Type B pancreatic cell (in vitro differentiated cells): Measurements from ENCODE around the gene SERINC1. TPM values are rescaled to one million over a fixed set of nuclear protein-coding genes. Genes with fewer than 3 reads are reported as not detected.
"Not testable (repeated sequence)": the region's sequence is repeated elsewhere in the genome, so short reads cannot be mapped to it uniquely, and the experiment has no call there.

Source experiments
- DNase-seq: peaks from one replicate; pipeline ENCODE4 v3.0.0; 2021; ENCODE audit warnings: mixed read lengths; ENCODE audit not compliant: unreplicated experiment; ENCODE audit errors: extremely low spot score
- H3K27ac Mint-ChIP-seq: 2 replicates; pipeline ENCODE4 v1.8.0; 2021; ENCODE audit warnings: mild to moderate bottlenecking, mixed read lengths
- H3K27me3 Mint-ChIP-seq: 2 replicates; pipeline ENCODE4 v1.8.0; 2021; ENCODE audit warnings: mixed read lengths
- H3K36me3 Mint-ChIP-seq: 2 replicates; pipeline ENCODE4 v1.8.0; 2021; ENCODE audit warnings: mixed read lengths
- H3K4me1 Mint-ChIP-seq: one replicate; pipeline ENCODE4 v1.8.0; 2021; ENCODE audit warnings: mixed read lengths; ENCODE audit not compliant: unreplicated experiment
- H3K4me3 Mint-ChIP-seq: 2 replicates; pipeline ENCODE4 v1.8.0; 2021; ENCODE audit warnings: mild to moderate bottlenecking, mixed read lengths
- H3K9me3 Mint-ChIP-seq: 2 replicates; pipeline ENCODE4 v1.8.0; 2021; ENCODE audit warnings: mixed read lengths
- total RNA-seq: library from RNA; stranded (reverse); gene quantifications from 2 replicates; pipeline ENCODE4 v1.2.1, GENCODE V29; 2021; ENCODE audit warnings: low replicate concordance
- TF ChIP-seq, protein P1 (sequence below): fragments of 200-600 bp; sonication (generic); conservative IDR thresholded peaks from 2 replicates; pipeline ENCODE4 v1.5.0; 2021; ENCODE audit warnings: antibody characterized with exemption, mild to moderate bottlenecking

Gene SERINC1
- total RNA-seq, 1 donor from 2014 or later, result 101 TPM

- Mint-ChIP-seq H3K27me3 (no peaks in the 10 kb centered on the region), H3K9me3 (no peaks in the 10 kb centered on the region), H3K4me3 (no peak overlapping the region), H3K36me3 (no peaks in the 10 kb centered on the region), H3K4me1 (no peaks in the 10 kb centered on the region), H3K27ac (no peak overlapping the region)
- TF ChIP-seq, protein P1, sequence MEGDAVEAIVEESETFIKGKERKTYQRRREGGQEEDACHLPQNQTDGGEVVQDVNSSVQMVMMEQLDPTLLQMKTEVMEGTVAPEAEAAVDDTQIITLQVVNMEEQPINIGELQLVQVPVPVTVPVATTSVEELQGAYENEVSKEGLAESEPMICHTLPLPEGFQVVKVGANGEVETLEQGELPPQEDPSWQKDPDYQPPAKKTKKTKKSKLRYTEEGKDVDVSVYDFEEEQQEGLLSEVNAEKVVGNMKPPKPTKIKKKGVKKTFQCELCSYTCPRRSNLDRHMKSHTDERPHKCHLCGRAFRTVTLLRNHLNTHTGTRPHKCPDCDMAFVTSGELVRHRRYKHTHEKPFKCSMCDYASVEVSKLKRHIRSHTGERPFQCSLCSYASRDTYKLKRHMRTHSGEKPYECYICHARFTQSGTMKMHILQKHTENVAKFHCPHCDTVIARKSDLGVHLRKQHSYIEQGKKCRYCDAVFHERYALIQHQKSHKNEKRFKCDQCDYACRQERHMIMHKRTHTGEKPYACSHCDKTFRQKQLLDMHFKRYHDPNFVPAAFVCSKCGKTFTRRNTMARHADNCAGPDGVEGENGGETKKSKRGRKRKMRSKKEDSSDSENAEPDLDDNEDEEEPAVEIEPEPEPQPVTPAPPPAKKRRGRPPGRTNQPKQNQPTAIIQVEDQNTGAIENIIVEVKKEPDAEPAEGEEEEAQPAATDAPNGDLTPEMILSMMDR, result peak; percentile 79
- no peak for DNase-seq
These were observed 4.5 kb upstream of the SERINC1 start for GRCh38 chr6:122476131-122476530.

- H3K36me3 Mint-ChIP-seq, result peaks cover 11% of the 10 kb centered on the region
These were observed 374 bp upstream of the SERINC1 start for GRCh38 chr6:122472022-122472340.

GRCh38 chr6:122461885-122462284, 9.7 kb downstream of the SERINC1 start:
- TF ChIP-seq, protein P1, result no peak
- DNase-seq, result no peak
- peak overlapping the region; percentile 10 for H3K4me3 Mint-ChIP-seq
- peak overlapping the region; percentile 8 for H3K27ac Mint-ChIP-seq
- H3K9me3 Mint-ChIP-seq, result peaks cover 10% of the 10 kb centered on the region
- peaks cover 27% of the 10 kb centered on the region for H3K4me1 Mint-ChIP-seq
- H3K36me3 Mint-ChIP-seq, result peaks cover 65% of the 10 kb centered on the region
- H3K27me3 Mint-ChIP-seq, result no peaks in the 10 kb centered on the region

More at GRCh38 chr6:122472022-122472340, 374 bp upstream of the SERINC1 start:
- no peak for DNase-seq
- peak overlapping the region; percentile 100 for H3K4me3 Mint-ChIP-seq
- peaks cover 19% of the 10 kb centered on the region for H3K4me1 Mint-ChIP-seq
- no peaks in the 10 kb centered on the region for H3K27me3 Mint-ChIP-seq
- no peaks in the 10 kb centered on the region for H3K9me3 Mint-ChIP-seq
- TF ChIP-seq, protein P1, result no peak
- H3K27ac Mint-ChIP-seq, result peak overlapping the region; percentile 100

DNA sequence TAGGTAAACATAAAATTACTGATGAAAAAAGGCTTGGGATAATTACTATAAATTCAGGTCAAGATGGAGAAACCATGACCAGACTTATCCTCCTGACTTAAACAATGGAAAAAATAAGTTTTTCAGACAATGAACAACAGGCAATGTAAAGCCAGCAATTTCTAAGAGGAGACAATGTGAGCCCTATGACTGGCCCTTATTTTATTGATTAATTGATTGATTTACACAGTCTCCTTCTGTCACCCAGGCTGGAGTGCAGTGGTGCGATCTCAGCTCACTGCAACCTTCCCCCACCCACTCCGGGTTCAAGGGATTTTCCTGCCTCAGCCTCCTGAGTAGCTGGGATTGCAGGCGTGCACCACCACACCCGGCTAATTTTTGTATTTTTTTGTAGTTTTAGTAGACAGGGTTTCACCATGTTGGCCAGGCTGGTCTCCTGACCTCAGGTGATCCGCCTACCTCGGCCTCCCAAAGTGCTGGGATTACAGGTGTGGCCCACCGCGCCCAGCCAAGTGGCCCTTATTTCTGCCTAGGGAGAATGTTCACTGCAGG, 11.7 kb downstream of the SERINC1 start:
- Mint-ChIP-seq H3K9me3 (peaks cover 10% of the 10 kb centered on the region), H3K4me3 (peak overlapping the region; percentile 37), H3K4me1 (peaks cover 24% of the 10 kb centered on the region), H3K36me3 (peaks cover 59% of the 10 kb centered on the region), H3K27ac (peak overlapping the region; percentile 48)
- not testable (repeated sequence) for DNase-seq, H3K27me3 Mint-ChIP-seq

- H3K4me1 Mint-ChIP-seq, result peaks cover 24% of the 10 kb centered on the region
- H3K4me3 Mint-ChIP-seq, result peak overlapping the region; percentile 37
- DNase-seq, result no peak
- peak overlapping the region; percentile 48 for H3K27ac Mint-ChIP-seq
- TF ChIP-seq, protein P1, result no peak
- no peaks in the 10 kb centered on the region for H3K27me3 Mint-ChIP-seq
- peaks cover 61% of the 10 kb centered on the region for H3K36me3 Mint-ChIP-seq
- H3K9me3 Mint-ChIP-seq, result peaks cover 10% of the 10 kb centered on the region
These were observed 12.4 kb downstream of the SERINC1 start for GRCh38 chr6:122459240-122459639.

DNA sequence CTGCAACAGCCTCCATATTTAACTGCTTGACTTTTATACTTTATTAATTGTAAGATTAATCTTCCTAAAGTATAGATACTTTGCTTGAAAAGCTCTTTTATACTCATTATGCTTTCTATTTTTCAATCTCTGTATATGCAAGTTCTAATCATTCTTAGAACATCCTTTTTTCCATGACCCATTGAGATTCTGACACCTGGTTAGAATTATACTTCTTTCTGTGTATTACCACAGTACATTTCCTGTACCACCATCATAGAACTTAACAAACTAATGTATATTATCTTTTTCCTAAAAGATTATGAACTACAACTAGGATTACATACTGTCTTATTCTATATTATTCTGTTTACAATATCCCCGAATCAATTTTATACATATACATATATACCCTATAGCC, 13.5 kb downstream of the SERINC1 start:
- Mint-ChIP-seq H3K9me3 (peaks cover 5% of the 10 kb centered on the region), H3K27me3 (no peaks in the 10 kb centered on the region), H3K4me3 (no peak overlapping the region), H3K36me3 (peaks cover 54% of the 10 kb centered on the region), H3K27ac (no peak overlapping the region), H3K4me1 (peaks cover 24% of the 10 kb centered on the region)
- no peak for DNase-seq
- TF ChIP-seq, protein P1, result no peak

DNA sequence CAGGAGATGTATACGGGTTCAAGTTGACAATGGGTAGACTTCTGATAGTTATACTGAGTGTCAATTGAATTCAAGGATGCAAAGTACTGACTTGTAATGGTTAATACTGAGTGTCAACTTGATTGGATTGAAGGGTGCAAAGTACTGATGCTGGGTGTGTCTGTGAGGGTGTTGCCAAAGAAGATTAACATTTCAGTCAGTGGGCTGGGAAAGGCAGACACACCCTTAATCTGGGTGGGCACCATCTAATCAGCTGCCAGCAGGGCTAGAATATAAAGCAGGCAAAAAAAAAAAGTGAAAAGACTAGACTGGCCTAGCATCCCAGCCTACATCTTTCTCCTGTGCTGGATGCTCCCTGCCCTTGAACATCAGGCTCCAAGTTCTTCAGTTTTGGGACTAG, 16.5 kb downstream of the SERINC1 start:
- peaks cover 55% of the 10 kb centered on the region for H3K36me3 Mint-ChIP-seq
- H3K27ac Mint-ChIP-seq, H3K4me1 Mint-ChIP-seq, H3K4me3 Mint-ChIP-seq, H3K9me3 Mint-ChIP-seq, H3K27me3 Mint-ChIP-seq, DNase-seq: not testable (repeated sequence)
